GM10248 (cell line): ENCODE results near the gene DUOX1.
"Not testable (repeated sequence)": the region's sequence is repeated elsewhere in the genome, so short reads cannot be mapped to it uniquely, and the experiment has no call there.

Experiments used
- CTCF ChIA-PET: fragments of 300-600 bp; sonication (Branson Sonifier 250); formaldehyde crosslinking; extraction: SDS; loops from one replicate; lab custom pipeline; 2021; ENCODE audit warnings: antibody characterized with exemption; lab: Yijun Ruan, JAX
- POLR2A ChIA-PET: fragments of 350-650 bp; sonication (Branson Sonifier 250); formaldehyde crosslinking; extraction: SDS; loops from one replicate; lab custom pipeline; 2020; ENCODE audit warnings: antibody characterized with exemption; lab: Yijun Ruan, JAX
- DNase-seq: peaks from one replicate; pipeline ENCODE4 v3.0.0; 2012; ENCODE audit errors: extremely low spot score
- TF ChIP-seq, protein P1 (sequence below): IDR thresholded peaks from 2 replicates; pipeline ENCODE4 v1.5.1; 2012; ENCODE audit warnings: mild to moderate bottlenecking, low read depth; ENCODE audit errors: extremely low read depth, missing control alignments, control extremely low read depth

DUOX1 gene

DNA sequence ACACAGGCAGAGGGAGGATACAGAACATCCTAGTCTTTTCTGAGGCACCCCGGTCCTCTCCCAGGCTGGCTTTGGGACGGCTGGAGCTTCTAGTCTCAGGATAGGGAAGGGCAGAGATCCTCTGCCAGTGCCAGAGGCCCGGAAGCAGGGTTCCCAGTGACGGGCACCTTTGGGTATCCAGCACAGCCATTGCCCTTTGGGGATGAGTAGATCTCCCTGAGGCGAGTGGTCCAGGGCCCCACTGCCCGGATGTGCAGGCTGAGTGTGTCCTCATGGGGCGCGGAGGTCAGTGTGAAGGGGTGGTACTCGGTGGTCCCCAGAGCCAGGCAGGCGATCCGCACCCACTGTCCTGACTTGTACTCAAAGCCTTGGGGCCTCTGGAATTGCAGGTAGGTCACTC lies 34.1 kb upstream of the DUOX1 start:
- DNase-seq: no peak
- POLR2A ChIA-PET: no interaction called here
- TF ChIP-seq, protein P1, sequence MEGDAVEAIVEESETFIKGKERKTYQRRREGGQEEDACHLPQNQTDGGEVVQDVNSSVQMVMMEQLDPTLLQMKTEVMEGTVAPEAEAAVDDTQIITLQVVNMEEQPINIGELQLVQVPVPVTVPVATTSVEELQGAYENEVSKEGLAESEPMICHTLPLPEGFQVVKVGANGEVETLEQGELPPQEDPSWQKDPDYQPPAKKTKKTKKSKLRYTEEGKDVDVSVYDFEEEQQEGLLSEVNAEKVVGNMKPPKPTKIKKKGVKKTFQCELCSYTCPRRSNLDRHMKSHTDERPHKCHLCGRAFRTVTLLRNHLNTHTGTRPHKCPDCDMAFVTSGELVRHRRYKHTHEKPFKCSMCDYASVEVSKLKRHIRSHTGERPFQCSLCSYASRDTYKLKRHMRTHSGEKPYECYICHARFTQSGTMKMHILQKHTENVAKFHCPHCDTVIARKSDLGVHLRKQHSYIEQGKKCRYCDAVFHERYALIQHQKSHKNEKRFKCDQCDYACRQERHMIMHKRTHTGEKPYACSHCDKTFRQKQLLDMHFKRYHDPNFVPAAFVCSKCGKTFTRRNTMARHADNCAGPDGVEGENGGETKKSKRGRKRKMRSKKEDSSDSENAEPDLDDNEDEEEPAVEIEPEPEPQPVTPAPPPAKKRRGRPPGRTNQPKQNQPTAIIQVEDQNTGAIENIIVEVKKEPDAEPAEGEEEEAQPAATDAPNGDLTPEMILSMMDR: no peak
- CTCF ChIA-PET: interaction anchor here (0.7 to 3.8 kb wide), 2 partner anchors 19 to 23 kb away, joined by 3 to 16 read pairs; no protein-coding TSS in a partner anchor

DNA sequence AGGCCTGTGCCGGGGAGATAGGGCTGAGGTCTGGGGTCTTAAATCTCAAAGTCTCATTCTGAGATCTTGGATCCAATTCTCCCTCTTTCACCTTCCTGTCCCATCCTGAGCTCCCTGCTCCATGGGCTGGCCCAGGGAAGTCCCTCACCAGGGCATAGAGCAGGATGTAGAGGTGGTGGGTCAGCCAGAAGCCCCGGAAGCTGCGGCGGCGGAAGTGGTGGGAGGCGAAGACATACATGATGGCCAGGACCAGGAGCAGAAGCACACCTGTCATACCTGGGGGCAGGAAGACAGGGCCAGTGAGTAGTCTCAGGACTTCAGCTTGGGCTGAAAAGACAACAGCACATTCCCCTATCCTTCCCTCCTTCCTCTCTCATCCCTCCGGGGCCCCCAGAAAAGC lies 32.3 kb upstream of the DUOX1 start:
- CTCF ChIA-PET: interaction anchor here (1.5 to 2.5 kb wide), 3 partner anchors 8 to 21 kb away, joined by 3 to 14 read pairs (median 5); no protein-coding TSS in a partner anchor
- no peak for DNase-seq
- TF ChIP-seq, protein P1: no peak
- POLR2A ChIA-PET: no interaction called here

DNA sequence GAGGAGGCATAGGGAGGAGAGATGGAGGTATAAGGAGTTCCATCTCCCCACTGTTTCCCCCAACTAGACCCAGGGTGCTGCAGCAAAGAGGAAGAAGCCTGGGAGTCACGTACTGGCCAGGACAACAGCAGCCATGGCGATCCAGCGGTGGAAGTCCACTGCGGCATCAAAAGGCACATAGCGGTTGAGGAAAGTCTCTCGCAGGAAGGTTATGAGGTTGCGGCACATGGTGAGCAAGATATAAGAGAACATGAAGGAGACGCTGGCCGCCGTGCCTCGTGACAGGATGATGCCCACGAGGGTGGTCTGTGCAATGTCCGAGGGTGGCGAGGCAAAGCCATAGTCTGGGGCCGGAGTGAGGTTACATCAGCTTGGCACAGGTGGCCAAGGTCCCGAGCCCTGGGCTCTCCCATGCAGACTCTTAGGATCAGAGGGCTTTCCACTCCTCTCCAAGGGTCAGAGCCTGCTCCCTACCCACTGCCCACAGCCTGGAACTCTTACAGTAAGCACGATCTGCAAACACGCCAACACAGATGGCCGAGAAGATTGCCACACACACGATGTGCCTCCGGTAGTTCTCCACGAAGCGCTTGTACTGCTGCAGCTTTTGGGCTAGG lies 30.1 kb upstream of the DUOX1 start:
- DNase-seq: no peak
- POLR2A ChIA-PET: no interaction called here
- CTCF ChIA-PET: no interaction called here
- TF ChIP-seq, protein P1: no peak

DNA sequence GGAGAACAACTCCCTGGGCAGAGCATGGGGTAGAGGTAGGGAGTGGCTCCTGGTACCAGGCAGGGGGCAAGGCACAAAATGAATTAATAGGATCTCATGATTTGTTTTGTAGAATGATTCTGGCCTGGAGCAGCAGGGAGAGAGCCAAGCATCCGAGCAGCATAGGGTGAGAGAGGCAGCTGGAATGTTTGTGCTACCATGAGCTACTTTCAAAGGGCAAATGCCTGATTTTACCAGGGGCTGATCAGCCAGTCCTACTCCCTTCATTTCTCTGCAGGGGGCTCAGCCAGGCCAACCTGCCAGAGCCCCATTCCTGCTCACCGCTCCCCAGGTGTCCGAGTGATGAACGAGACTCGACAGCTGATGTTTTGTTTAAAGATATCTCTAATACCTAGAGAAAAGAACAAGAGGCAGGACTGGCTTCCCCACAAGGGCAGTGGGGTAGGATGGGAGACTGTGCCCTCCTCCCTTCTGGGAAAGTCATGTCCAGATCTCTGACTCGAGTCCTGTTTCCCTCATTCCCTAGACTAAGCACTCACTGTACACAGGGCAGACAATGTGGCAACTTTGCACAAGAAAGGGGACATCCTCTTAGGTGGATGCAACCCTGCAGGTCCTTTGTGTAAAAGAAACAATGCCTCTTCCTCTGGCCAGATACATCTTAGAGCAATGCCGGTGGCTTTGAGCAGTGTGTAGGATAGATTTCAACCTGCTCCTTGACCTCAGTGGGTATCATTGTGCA lies 28.7 kb upstream of the DUOX1 start:
- no peak for DNase-seq
- TF ChIP-seq, protein P1: no peak
- ChIA-PET POLR2A (no interaction called here), CTCF (interaction anchor here (0.8 to 3.1 kb wide), 3 partner anchors 12 to 25 kb away, joined by 3 to 14 read pairs (median 7); no protein-coding TSS in a partner anchor)

DNA sequence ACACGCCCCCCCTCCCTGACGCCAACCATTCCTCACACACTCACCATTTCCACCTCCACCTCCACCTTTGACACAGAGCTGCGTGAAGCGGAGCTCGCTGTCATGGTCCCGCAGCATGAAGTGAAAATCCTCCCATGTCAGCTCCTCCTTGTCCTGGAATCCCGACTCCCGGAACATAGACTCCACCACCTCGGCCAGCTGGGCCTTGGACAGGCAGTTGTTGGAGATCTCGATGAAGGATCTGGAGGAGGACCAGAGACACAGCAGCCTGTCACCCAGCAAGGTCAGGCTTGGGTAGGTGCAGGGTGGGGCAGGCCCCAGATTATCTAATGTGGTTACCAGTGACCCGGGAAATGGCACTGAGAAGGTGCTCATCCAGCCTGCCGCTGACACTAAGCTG lies 28.0 kb upstream of the DUOX1 start:
- TF ChIP-seq, protein P1: no peak
- CTCF ChIA-PET: interaction anchor here (1.8 to 3.1 kb wide), 2 partner anchors 11 to 16 kb away, joined by 7 to 14 read pairs; no protein-coding TSS in a partner anchor
- POLR2A ChIA-PET: no interaction called here
- DNase-seq: no peak

DNA sequence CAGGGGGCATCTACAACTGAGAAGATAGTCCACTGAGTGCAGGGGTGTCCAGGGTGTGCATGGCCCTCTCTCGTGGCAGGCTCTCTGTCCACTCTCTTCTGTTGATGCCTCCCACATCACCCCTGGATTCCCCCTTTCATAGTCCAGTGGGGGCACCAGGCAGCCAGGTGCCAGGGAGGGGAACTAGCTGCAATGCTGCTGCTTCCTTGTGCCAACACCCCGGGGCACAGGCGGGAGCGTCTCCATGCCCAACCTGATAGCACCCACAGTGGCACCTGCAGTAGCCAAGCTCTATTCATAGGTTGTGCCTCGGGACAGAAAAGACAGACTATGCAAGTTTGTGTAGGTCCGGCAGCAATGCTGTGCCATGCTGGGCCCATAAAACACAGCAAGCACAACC lies 27.6 kb upstream of the DUOX1 start:
- CTCF ChIA-PET: interaction anchor here (1.8 to 3.1 kb wide), 2 partner anchors 10 to 16 kb away, joined by 7 to 14 read pairs; no protein-coding TSS in a partner anchor
- TF ChIP-seq, protein P1: no peak
- DNase-seq: no peak
- POLR2A ChIA-PET: no interaction called here

DNA sequence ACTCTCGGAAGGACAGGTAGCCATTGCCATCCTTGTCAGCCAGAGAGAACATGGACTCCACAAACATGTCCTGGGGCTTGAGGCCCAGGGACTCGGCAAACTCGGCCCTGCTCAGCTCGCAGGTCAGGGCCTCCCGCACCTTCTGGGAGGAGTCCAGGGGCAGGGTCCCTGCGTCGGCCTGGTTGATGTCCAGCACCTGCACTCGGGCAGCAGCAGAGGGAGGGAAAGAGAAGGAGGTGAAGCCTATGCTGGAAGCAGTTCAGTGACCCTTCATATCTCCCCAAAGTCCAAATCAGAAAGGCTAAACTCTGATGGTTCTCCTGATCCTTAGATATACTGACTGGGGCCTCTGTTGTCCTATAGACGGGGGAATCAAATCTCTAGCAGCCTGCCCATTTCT lies 25.6 kb upstream of the DUOX1 start:
- CTCF ChIA-PET: interaction anchor here (3.1 kb wide), 1 partner anchor 14 kb away, joined by 14 read pairs; no protein-coding TSS in a partner anchor
- DNase-seq, POLR2A ChIA-PET: not testable (repeated sequence)
